Measurements from ENCODE around the gene SPOCK2. TPM values are rescaled to one million over a fixed set of nuclear protein-coding genes. Genes with fewer than 3 reads are reported as not detected.

SPOCK2 gene
- total and polyA plus RNA-seq, 10 of the 15 experiments (the other 5 are each of a cell fraction or from before 2014, with no cell fraction given): 0.02 to 1.5 (median 0.58) TPM

- intact Hi-C loops (cut with micrococcal nuclease; ENCODE audit: unreplicated experiment): no loop called here
- ChIA-PET RAD21 (ENCODE audit: unreplicated experiment) (no interaction called here), CTCF (no interaction called here), POLR2A (no interaction called here), SMC1A (ENCODE audit: uncharacterized antibody, unreplicated experiment) (no interaction called here)
- no peaks in the 10 kb centered on the region for H3K79me2 ChIP-seq (ENCODE audit: control insufficient read depth, insufficient read depth, low read length)
- no peak for DNase-seq (ENCODE audit: low read depth, low spot score)
- no peak for ATAC-seq
- no peak overlapping the region for H3K4me3 ChIP-seq
- in situ Hi-C loops (cut with MboI): no loop called here
- H3K4me1 ChIP-seq (ENCODE audit: control insufficient read depth, insufficient read depth, low read length): peaks cover 7% of the 10 kb centered on the region
- BruUV-seq (replicated peaks): no TSS peak
- no peak overlapping the region for H3K9ac ChIP-seq (ENCODE audit: control insufficient read depth, insufficient read depth, low read length)
- 55% methylated on average over 9 of the region's 9 CpGs for WGBS (ENCODE audit: insufficient coverage, insufficient replicate concordance, low lambda C conversion rate, missing lambda C conversion rate)
- H2AFZ ChIP-seq (ENCODE audit: control insufficient read depth, low read depth, low read length): no peak overlapping the region
- H4K20me1 ChIP-seq (ENCODE audit: control insufficient read depth, insufficient read depth): no peaks in the 10 kb centered on the region
- no peaks in the 10 kb centered on the region for H3K27me3 ChIP-seq (replicated peaks in 1 of 2; ENCODE audit: control insufficient read depth in 2 of 2, insufficient read depth in 2 of 2, low read length in 1 of 2)
- H3K36me3 ChIP-seq (ENCODE audit: control insufficient read depth in 2 of 2, insufficient read depth in 2 of 2, low read length in 1 of 2): no peaks in the 10 kb centered on the region
- FAIRE-seq: no peak
- no peaks in the 10 kb centered on the region for H3K9me3 ChIP-seq (replicated peaks; ENCODE audit: control insufficient read depth, insufficient read depth, low read length)
- H3K4me2 ChIP-seq (ENCODE audit: control insufficient read depth, insufficient read depth): no peak overlapping the region
- no peak overlapping the region for H3K27ac ChIP-seq (ENCODE audit: control insufficient read depth, insufficient read depth)
- no peak for TF ChIP-seq PML (IDR thresholded peaks at IDR 0.05; ENCODE audit: low read length)
- TF ChIP-seq TCF3 (IDR thresholded peaks at IDR 0.05; ENCODE audit: borderline replicate concordance, insufficient read depth, low read depth, low read length): no peak
- TF ChIP-seq MTA3 (IDR thresholded peaks at IDR 0.05; ENCODE audit: borderline replicate concordance, low read length): no peak
- TF ChIP-seq, protein P1, sequence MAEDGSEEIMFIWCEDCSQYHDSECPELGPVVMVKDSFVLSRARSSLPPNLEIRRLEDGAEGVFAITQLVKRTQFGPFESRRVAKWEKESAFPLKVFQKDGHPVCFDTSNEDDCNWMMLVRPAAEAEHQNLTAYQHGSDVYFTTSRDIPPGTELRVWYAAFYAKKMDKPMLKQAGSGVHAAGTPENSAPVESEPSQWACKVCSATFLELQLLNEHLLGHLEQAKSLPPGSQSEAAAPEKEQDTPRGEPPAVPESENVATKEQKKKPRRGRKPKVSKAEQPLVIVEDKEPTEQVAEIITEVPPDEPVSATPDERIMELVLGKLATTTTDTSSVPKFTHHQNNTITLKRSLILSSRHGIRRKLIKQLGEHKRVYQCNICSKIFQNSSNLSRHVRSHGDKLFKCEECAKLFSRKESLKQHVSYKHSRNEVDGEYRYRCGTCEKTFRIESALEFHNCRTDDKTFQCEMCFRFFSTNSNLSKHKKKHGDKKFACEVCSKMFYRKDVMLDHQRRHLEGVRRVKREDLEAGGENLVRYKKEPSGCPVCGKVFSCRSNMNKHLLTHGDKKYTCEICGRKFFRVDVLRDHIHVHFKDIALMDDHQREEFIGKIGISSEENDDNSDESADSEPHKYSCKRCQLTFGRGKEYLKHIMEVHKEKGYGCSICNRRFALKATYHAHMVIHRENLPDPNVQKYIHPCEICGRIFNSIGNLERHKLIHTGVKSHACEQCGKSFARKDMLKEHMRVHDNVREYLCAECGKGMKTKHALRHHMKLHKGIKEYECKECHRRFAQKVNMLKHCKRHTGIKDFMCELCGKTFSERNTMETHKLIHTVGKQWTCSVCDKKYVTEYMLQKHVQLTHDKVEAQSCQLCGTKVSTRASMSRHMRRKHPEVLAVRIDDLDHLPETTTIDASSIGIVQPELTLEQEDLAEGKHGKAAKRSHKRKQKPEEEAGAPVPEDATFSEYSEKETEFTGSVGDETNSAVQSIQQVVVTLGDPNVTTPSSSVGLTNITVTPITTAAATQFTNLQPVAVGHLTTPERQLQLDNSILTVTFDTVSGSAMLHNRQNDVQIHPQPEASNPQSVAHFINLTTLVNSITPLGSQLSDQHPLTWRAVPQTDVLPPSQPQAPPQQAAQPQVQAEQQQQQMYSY (CRISPR knock-in tag; IDR thresholded peaks at IDR 0.05): no peak
- TF ChIP-seq GATAD2B (conservative IDR thresholded peaks at IDR 0.05; ENCODE audit: low read depth): no peak
- TF ChIP-seq MEF2A (IDR thresholded peaks at IDR 0.05; ENCODE audit: insufficient read depth, low read depth, low read length): no peak
- TF ChIP-seq CBX3 (IDR thresholded peaks at IDR 0.05; ENCODE audit: borderline replicate concordance, low read depth): no peak
- TF ChIP-seq SIN3A (IDR thresholded peaks at IDR 0.05; ENCODE audit: low read depth, low read length): no peak
- no peak for TF ChIP-seq CUX1 (IDR thresholded peaks at IDR 0.05; ENCODE audit: insufficient replicate concordance, low read depth, low read length)
- no peak for TF ChIP-seq CHD1 (IDR thresholded peaks at IDR 0.05; ENCODE audit: low read depth, low read length)
- no peak for TF ChIP-seq KAT2A (conservative IDR thresholded peaks at IDR 0.05; ENCODE audit: control insufficient read depth, low read depth, low read length)
- no peak for TF ChIP-seq BCLAF1 (IDR thresholded peaks at IDR 0.05)
- TF ChIP-seq FOS (IDR thresholded peaks at IDR 0.05; ENCODE audit: borderline replicate concordance, extremely low read depth, insufficient read length): no peak
- TF ChIP-seq CBX5 (IDR thresholded peaks at IDR 0.05; ENCODE audit: low read depth): no peak
These were observed 7.1 kb downstream of the SPOCK2 start for GRCh38 chr10:72081210-72081609.

Measured in GM12878 (cell line).